SK-N-SH treated with all-trans-retinoic acid at 6 μM for 48 hours (cell line): ENCODE measurements around the gene ME3.

Experiments used
- ARNTL ChIP-seq: fragments of 450-650 bp; formaldehyde crosslinking; IDR thresholded peaks from 2 replicates; pipeline ENCODE4 v1.5.0; 2020; ENCODE audit warnings: low read depth, mild to moderate bottlenecking, moderate library complexity, borderline replicate concordance
- BACH2 ChIP-seq: fragments of 250-450 bp; sonication (Bioruptor Pico); IDR thresholded peaks from 2 replicates; pipeline ENCODE4 v1.9.0; 2021; ENCODE audit warnings: mild to moderate bottlenecking, borderline replicate concordance
- CSRNP3 ChIP-seq: fragments of 250-450 bp; sonication (Bioruptor Pico); IDR thresholded peaks from 2 replicates; pipeline ENCODE4 v1.5.1; 2021; ENCODE audit warnings: mild to moderate bottlenecking, moderate library complexity
- ESRRG ChIP-seq: fragments of 250-450 bp; sonication (Bioruptor Pico); IDR thresholded peaks from 2 replicates; pipeline ENCODE4 v1.6.1; 2021; ENCODE audit warnings: mild to moderate bottlenecking
- OSR1 ChIP-seq: fragments of 250-450 bp; sonication (Bioruptor Pico); IDR thresholded peaks from 2 replicates; pipeline ENCODE4 v1.8.0; 2022; ENCODE audit warnings: moderate library complexity, mild to moderate bottlenecking, inconsistent platforms
- POU6F1 ChIP-seq: fragments of 250-450 bp; sonication (Bioruptor Pico); IDR thresholded peaks from 2 replicates; pipeline ENCODE4 v1.8.0; 2021; ENCODE audit warnings: low read depth, mild to moderate bottlenecking, moderate library complexity, borderline replicate concordance
- RARB ChIP-seq: fragments of 250-450 bp; sonication (Bioruptor Pico); IDR thresholded peaks from 2 replicates; pipeline ENCODE4 v1.8.0; 2021; ENCODE audit warnings: mild to moderate bottlenecking, moderate library complexity
- ZC3H10 ChIP-seq: fragments of 250-450 bp; sonication (Bioruptor Pico); IDR thresholded peaks from 2 replicates; pipeline ENCODE4 v1.5.1; 2021; ENCODE audit warnings: mild to moderate bottlenecking, moderate library complexity
- ZFP3 ChIP-seq: fragments of 250-450 bp; sonication (Bioruptor Pico); IDR thresholded peaks from 2 replicates; pipeline ENCODE4 v1.5.0; 2020; ENCODE audit warnings: mild to moderate bottlenecking, moderate library complexity
- ZFP30 ChIP-seq: fragments of 450-650 bp; formaldehyde crosslinking; IDR thresholded peaks from 2 replicates; pipeline ENCODE4 v1.5.0; 2022; ENCODE audit warnings: mild to moderate bottlenecking, moderate library complexity
- ZNF565 ChIP-seq: fragments of 450-650 bp; formaldehyde crosslinking; conservative IDR thresholded peaks from 2 replicates; pipeline ENCODE4 v1.5.0; 2020; ENCODE audit warnings: low read depth, mild to moderate bottlenecking, moderate library complexity
- TF ChIP-seq, protein P1 (sequence below): fragments of 250-450 bp; sonication (Bioruptor Pico); IDR thresholded peaks from 2 replicates; pipeline ENCODE4 v1.5.1; 2020; ENCODE audit warnings: low read depth, mild to moderate bottlenecking, moderate library complexity
- TF ChIP-seq, protein P2 (sequence below): fragments of 250-450 bp; sonication (Bioruptor Pico); IDR thresholded peaks from 2 replicates; pipeline ENCODE4 v1.8.0; 2020; ENCODE audit warnings: mild to moderate bottlenecking, moderate library complexity, borderline replicate concordance

GRCh38 chr11:86442827-86443226 is 229.6 kb downstream of the ME3 start:
- TF ChIP-seq CSRNP3 (no peak), ZC3H10 (CRISPR knock-in tag) (no peak), RARB (CRISPR knock-in tag) (no peak), ZFP3 (no peak), ARNTL (CRISPR knock-in tag) (no peak), ZFP30 (CRISPR knock-in tag) (no peak), ZNF565 (no peak), POU6F1 (CRISPR knock-in tag) (no peak), OSR1 (no peak), BACH2 (CRISPR knock-in tag) (no peak), ESRRG (CRISPR knock-in tag) (no peak)
- TF ChIP-seq, protein P1, sequence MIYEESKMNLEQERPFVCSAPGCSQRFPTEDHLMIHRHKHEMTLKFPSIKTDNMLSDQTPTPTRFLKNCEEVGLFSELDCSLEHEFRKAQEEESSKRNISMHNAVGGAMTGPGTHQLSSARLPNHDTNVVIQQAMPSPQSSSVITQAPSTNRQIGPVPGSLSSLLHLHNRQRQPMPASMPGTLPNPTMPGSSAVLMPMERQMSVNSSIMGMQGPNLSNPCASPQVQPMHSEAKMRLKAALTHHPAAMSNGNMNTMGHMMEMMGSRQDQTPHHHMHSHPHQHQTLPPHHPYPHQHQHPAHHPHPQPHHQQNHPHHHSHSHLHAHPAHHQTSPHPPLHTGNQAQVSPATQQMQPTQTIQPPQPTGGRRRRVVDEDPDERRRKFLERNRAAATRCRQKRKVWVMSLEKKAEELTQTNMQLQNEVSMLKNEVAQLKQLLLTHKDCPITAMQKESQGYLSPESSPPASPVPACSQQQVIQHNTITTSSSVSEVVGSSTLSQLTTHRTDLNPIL (CRISPR knock-in tag), result no peak
- TF ChIP-seq, protein P2, sequence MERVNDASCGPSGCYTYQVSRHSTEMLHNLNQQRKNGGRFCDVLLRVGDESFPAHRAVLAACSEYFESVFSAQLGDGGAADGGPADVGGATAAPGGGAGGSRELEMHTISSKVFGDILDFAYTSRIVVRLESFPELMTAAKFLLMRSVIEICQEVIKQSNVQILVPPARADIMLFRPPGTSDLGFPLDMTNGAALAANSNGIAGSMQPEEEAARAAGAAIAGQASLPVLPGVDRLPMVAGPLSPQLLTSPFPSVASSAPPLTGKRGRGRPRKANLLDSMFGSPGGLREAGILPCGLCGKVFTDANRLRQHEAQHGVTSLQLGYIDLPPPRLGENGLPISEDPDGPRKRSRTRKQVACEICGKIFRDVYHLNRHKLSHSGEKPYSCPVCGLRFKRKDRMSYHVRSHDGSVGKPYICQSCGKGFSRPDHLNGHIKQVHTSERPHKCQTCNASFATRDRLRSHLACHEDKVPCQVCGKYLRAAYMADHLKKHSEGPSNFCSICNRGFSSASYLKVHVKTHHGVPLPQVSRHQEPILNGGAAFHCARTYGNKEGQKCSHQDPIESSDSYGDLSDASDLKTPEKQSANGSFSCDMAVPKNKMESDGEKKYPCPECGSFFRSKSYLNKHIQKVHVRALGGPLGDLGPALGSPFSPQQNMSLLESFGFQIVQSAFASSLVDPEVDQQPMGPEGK (CRISPR knock-in tag), result no peak
